UCSD-AML1 (cell line): ENCODE measurements around the gene TMEM234.
"Not testable (repeated sequence)": the region's sequence is repeated elsewhere in the genome, so short reads cannot be mapped to it uniquely, and the experiment has no call there.

Source experiments
- DNase-seq: peaks from one replicate; lab custom pipeline; 2025; ENCODE audit not compliant: unreplicated experiment; lab: John Stamatoyannopoulos, UW

The TMEM234 gene

GRCh38 chr1:32221980-32222755 lies at the start of gene TMEM234, which contains the start of gene EIF3I:
Gene TMEM234, minus strand, starts transcription at chr1:32222353. Its CDS starts 31 bp downstream, at chr1:32222322.
Gene EIF3I, plus strand, starts transcription at chr1:32222407. Its CDS starts 35 bp downstream, at chr1:32222442.
- DNase-seq, result peak; percentile 87

- no peak for DNase-seq
Measured at GRCh38 chr1:32269744-32270143, 47.6 kb upstream of the TMEM234 start.

- no peak for DNase-seq
Measured at GRCh38 chr1:32266921-32267591, 44.9 kb upstream of the TMEM234 start.

GRCh38 chr1:32265846-32266245 lies 43.7 kb upstream of the TMEM234 start:
- DNase-seq, result no peak

- no peak for DNase-seq
Measured at GRCh38 chr1:32263744-32264143, 41.6 kb upstream of the TMEM234 start.

GRCh38 chr1:32263236-32263593 lies 41.1 kb upstream of the TMEM234 start:
- DNase-seq, result not testable (repeated sequence)

- DNase-seq, result no peak
Measured at GRCh38 chr1:32257227-32257508, 35.0 kb upstream of the TMEM234 start.

GRCh38 chr1:32256473-32257226 lies 34.5 kb upstream of the TMEM234 start:
- no peak for DNase-seq

GRCh38 chr1:32255072-32256071 lies 33.2 kb upstream of the TMEM234 start:
- no peak for DNase-seq

- peak; percentile 35 for DNase-seq
Measured at GRCh38 chr1:32250893-32251716, 29.0 kb upstream of the TMEM234 start, which contains the start of gene LCK. Gene LCK, plus strand, starts transcription at chr1:32251265. Its CDS starts 23,065 bp downstream, at chr1:32274330.

GRCh38 chr1:32249831-32250525 lies 27.8 kb upstream of the TMEM234 start:
- peak; percentile 81 for DNase-seq

- peak; percentile 86 for DNase-seq
Measured at GRCh38 chr1:32247983-32248889, 26.1 kb upstream of the TMEM234 start.

- no peak for DNase-seq
Measured at GRCh38 chr1:32247452-32247851, 25.3 kb upstream of the TMEM234 start.

- DNase-seq, result no peak
Measured at GRCh38 chr1:32246888-32247273, 24.7 kb upstream of the TMEM234 start, which contains the start of gene FAM167B. Gene FAM167B, plus strand, starts transcription at chr1:32247222. Its CDS starts 200 bp downstream, at chr1:32247422.

GRCh38 chr1:32242341-32242851 lies 20.2 kb upstream of the TMEM234 start:
- peak; percentile 43 for DNase-seq

GRCh38 chr1:32241001-32241763 lies 19.0 kb upstream of the TMEM234 start:
- DNase-seq, result no peak
